HL-60/S4 treated with phorbol 12-myristate 13-acetate at 8.2 ng/mL for 4 days and 3 days (cell line): ENCODE measurements around the gene NEDD4L.
"Not testable (repeated sequence)": the region's sequence is repeated elsewhere in the genome, so short reads cannot be mapped to it uniquely, and the experiment has no call there.

ENCODE experiments used
- in situ Hi-C: fragments of 300-500 bp; cut with MboI; formaldehyde crosslinking; loops from 2 replicates; pipeline ENCODE4 v1.15.0; 2022; ENCODE audit warnings: low sequenced_read_pairs

The NEDD4L gene

GRCh38 chr18:58435221-58436005 lies 391.4 kb downstream of the NEDD4L start:
- in situ Hi-C loops: not testable (repeated sequence)

GRCh38 chr18:58438161-58438957 lies 394.3 kb downstream of the NEDD4L start:
- in situ Hi-C loops: no loop called here

- in situ Hi-C loops: no loop called here
These were observed 394.9 kb downstream of the NEDD4L start for GRCh38 chr18:58438958-58439300.

- in situ Hi-C loops: no loop called here
These were observed 399.6 kb downstream of the NEDD4L start for GRCh38 chr18:58443671-58444070.

- in situ Hi-C loops: no loop called here
These were observed 402.5 kb downstream of the NEDD4L start for GRCh38 chr18:58446391-58447060.

DNA sequence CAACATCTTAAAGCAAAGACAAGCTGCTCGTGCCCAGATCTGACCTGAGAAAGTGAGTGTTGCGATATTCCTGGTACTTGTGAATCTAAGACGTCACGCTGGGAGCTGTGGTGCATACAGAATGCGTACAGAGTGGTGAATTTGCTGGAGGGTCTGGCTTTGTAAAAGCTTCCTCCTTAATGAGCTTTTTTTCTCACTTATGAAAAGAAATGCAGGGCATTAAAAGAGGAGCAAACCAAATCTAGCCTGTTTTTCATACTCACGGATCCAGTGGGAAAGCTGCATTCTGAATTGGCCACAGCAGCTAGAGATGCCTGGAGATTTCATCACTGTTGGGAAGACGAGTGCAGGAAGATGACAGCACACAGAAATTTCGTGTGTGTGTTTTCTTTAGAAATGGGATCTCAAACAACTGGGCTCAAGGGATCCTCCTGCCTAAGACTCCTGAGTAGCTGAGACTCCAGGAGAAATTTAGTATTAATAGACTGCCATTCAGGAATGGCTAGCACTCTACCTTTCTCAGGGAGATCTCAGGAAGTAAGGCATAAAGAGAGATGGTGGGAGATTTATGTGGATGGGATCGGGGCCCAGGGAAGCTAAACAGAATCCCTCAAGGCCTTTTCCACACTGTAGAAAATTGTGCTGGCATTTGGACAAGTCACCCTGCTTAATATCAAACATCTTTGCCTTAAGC lies 403.5 kb downstream of the NEDD4L start:
- in situ Hi-C loops: no loop called here

DNA sequence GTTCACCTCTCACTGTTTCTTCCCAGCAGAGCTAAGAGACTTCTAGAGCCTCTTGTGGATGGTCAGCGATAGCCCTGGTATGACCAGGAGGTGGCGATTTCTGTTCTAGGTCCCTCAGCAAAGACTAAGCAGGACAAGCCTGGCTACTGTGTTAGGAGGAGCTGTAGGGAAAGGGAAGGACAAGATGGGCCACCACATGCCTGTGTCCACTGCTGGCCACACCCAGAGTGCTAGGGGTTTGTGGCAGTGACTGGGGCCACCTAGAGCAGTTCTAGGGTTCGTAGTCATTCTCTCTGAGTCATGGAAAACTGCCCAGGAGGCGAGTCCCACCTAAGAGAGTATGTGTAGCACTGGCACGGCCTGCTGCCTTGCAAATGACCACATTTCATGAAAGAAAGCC lies 405.4 kb downstream of the NEDD4L start:
- in situ Hi-C loops: no loop called here
